ENCODE data around the gene DNAJC22. TPM values are rescaled to one million over a fixed set of nuclear protein-coding genes. Genes with fewer than 3 reads are reported as not detected.
A peak's percentile ranks its signal among the peaks of the same experiment; 100 is the strongest.

DNAJC22 gene
- polyA plus RNA-seq, 1 of the 3 experiments (the other 2 are of a cell fraction): 4.5 TPM

DNA sequence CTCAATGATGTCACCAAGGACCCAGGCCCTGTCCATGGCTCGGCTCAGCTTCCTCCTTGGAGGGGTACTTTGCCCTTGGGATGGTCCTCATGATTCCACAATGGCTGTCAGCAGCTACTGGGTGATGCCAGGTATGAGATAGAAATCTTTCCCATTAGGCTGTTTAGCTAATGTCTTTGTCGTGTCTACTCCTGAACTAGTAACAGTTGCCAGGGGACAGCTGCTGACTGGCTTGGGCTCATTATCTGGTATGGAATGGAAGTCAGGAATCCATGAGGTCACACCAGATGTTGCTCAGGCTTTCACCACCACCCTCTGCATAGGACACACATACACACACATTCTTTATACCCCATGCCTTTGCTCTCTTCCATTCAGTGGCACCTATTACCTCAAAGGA lies 42.5 kb upstream of the DNAJC22 start:
- WGBS (ENCODE audit: low lambda C conversion rate): 60% methylated on average over 2 of the region's 2 CpGs

DNA sequence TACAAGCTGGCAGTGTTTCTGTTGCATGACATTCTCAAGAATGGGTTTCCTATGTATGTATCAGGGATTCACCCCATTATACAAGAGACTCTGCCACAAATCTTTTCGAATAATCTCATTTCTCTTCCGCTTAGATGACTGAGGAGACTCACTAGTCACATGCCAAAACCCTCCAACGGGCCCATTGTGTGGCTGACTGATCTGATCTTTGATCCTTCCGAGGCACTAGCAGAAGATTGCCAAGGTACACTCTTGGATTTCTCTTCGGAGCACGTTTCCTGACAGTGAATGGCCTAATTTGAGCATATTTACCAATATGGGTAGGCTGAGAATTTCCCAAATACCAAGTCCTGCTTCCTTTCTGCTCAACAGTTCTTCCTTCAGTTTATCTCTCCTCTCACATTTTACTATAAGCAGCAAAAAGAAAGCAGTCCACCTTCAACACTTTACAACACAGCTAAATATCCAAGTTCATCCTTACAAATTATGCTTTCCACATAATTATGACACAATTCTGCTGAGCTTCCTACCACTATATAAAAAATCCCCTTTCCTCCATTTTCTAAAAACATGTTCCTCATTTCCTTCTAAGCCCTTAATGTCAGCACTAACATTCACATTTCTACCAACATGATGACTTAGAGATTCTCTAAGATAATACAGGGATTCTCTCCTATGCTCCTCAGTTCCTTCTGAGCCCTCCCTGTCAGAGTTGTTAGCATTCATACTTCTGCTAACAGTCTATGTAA lies 40.8 kb upstream of the DNAJC22 start:
- DNase-seq: no peak
- 73% methylated on average over 6 of the region's 6 CpGs for WGBS (ENCODE audit: low lambda C conversion rate)
- no peaks in the 10 kb centered on the region for H3K9me2 ChIP-seq
- H3K27ac ChIP-seq (ENCODE audit: low read depth in 2 of 2, low read length in 1 of 2): no peak overlapping the region
- no peaks in the 10 kb centered on the region for H3K79me2 ChIP-seq (ENCODE audit: insufficient read depth)
- H3K9ac ChIP-seq: no peak overlapping the region
- H3K9me3 ChIP-seq: no peaks in the 10 kb centered on the region
- H2AFZ ChIP-seq (ENCODE audit: low read depth): no peak overlapping the region
- no peak overlapping the region for H3K4me2 ChIP-seq
- no peaks in the 10 kb centered on the region for H3K36me3 ChIP-seq (replicated peaks in 1 of 2; ENCODE audit: control insufficient read depth in 1 of 2, insufficient read depth in 2 of 2, low read length in 1 of 2)
- TF ChIP-seq RAD21 (IDR thresholded peaks at IDR 0.05; ENCODE audit: low read length) (no peak), MXI1 (IDR thresholded peaks at IDR 0.05; ENCODE audit: low read depth, low read length) (no peak)
- ChIA-PET POLR2A (interaction anchor here (0.6 to 0.7 kb wide), 2 partner anchors 18 to 317 kb away, joined by 3 to 6 read pairs; no protein-coding TSS in a partner anchor), CTCF (interaction anchor here (0.6 to 29.6 kb wide), 5 partner anchors 15 to 71 kb away, joined by 3 to 658 read pairs (median 4); partner anchors contain the start of gene C1QL4)
- H3F3A ChIP-seq (replicated peaks; ENCODE audit: insufficient read depth): no peaks in the 10 kb centered on the region
- H3K4me3 ChIP-seq (ENCODE audit: low read depth in 2 of 2, low read length in 1 of 2): no peak overlapping the region
- no peaks in the 10 kb centered on the region for H3K27me3 ChIP-seq (ENCODE audit: insufficient read depth)
- H4K20me1 ChIP-seq (ENCODE audit: insufficient read depth): no peaks in the 10 kb centered on the region
- H3K4me1 ChIP-seq (ENCODE audit: control insufficient read depth in 1 of 2, insufficient read depth in 2 of 2, low read depth in 1 of 2, low read length in 1 of 2): peaks cover 0 to 6% of the 10 kb centered on the region in 2 experiments; a peak in 1 of 4 replicates

More for the DNA sequence above, 42.5 kb upstream of the DNAJC22 start:
- Histone ChIP-seq H3K9me2 (no peaks in the 10 kb centered on the region), H3K36me3 (replicated peaks in 1 of 2; ENCODE audit: control insufficient read depth in 1 of 2, insufficient read depth in 2 of 2, low read length in 1 of 2) (no peaks in the 10 kb centered on the region), H3K79me2 (ENCODE audit: insufficient read depth) (no peaks in the 10 kb centered on the region), H3F3A (replicated peaks; ENCODE audit: insufficient read depth) (no peaks in the 10 kb centered on the region), H3K27me3 (ENCODE audit: insufficient read depth) (no peaks in the 10 kb centered on the region), H3K4me2 (no peak overlapping the region), H3K4me1 (ENCODE audit: control insufficient read depth in 1 of 2, insufficient read depth in 2 of 2, low read depth in 1 of 2, low read length in 1 of 2) (peaks cover 0 to 6% of the 10 kb centered on the region in 2 experiments; a peak in 1 of 4 replicates), H3K9me3 (no peaks in the 10 kb centered on the region), H4K20me1 (ENCODE audit: insufficient read depth) (no peaks in the 10 kb centered on the region), H2AFZ (ENCODE audit: low read depth) (no peak overlapping the region), H3K4me3 (ENCODE audit: low read depth in 2 of 2, low read length in 1 of 2) (no peak overlapping the region), H3K27ac (ENCODE audit: low read depth in 2 of 2, low read length in 1 of 2) (no peak overlapping the region), H3K9ac (no peak overlapping the region)
- TF ChIP-seq, protein P1, sequence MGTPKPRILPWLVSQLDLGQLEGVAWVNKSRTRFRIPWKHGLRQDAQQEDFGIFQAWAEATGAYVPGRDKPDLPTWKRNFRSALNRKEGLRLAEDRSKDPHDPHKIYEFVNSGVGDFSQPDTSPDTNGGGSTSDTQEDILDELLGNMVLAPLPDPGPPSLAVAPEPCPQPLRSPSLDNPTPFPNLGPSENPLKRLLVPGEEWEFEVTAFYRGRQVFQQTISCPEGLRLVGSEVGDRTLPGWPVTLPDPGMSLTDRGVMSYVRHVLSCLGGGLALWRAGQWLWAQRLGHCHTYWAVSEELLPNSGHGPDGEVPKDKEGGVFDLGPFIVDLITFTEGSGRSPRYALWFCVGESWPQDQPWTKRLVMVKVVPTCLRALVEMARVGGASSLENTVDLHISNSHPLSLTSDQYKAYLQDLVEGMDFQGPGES (IDR thresholded peaks at IDR 0.05; ENCODE audit: low read depth, low read length): no peak
- TF ChIP-seq GATA2 (CRISPR knock-in tag; IDR thresholded peaks at IDR 0.05): 0 out of 2 replicates have a peak, but pooled peaks have one; percentile 10
- CTCF ChIA-PET: interaction anchor here (0.7 to 29.6 kb wide), 7 partner anchors 10 to 414 kb away, joined by 3 to 658 read pairs (median 9); partner anchors contain the start of genes C1QL4 and PRPH
- POLR2A ChIA-PET: interaction anchor here (1.1 to 1.2 kb wide), 2 partner anchors 10 to 19 kb away, joined by 5 to 7 read pairs; partner anchors contain the start of genes PRPH and TROAP
- DNase-seq: peak; percentile 59

DNA sequence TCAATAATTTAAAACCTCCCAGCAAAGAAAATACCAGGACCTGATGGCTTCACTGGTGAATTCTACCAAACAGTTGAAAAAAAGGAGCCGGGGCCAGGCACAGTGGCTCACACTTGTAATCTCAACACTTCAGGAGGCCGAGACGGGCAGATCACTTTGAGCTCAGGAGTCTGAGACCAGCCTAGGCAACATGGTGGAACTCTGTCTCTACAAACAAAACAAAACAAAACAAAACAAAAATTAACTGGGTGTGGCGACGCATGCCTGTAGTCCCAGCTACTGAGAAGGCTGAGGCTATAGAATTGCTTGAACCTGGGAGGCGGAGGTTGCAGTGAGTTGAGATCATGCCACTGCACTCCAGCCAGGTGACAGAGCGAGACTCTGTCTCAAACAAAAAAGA lies 37.3 kb upstream of the DNAJC22 start:
- 89% methylated on average over 7 of the region's 7 CpGs for WGBS (ENCODE audit: low lambda C conversion rate)
- no peaks in the 10 kb centered on the region for H3K79me2 ChIP-seq (ENCODE audit: insufficient read depth)
- POLR2A ChIA-PET: no interaction called here
- TF ChIP-seq TAF1 (IDR thresholded peaks at IDR 0.05; ENCODE audit: borderline replicate concordance, low read depth, low read length) (no peak), TCF12 (IDR thresholded peaks at IDR 0.05) (no peak), MXI1 (IDR thresholded peaks at IDR 0.05; ENCODE audit: low read depth, low read length) (no peak), YY1 (IDR thresholded peaks at IDR 0.05; ENCODE audit: low read depth) (no peak), EP300 (IDR thresholded peaks at IDR 0.05; ENCODE audit: borderline replicate concordance in 1 of 2, low read depth in 1 of 2, low read length in 1 of 2) (no peak), RCOR1 (IDR thresholded peaks at IDR 0.05; ENCODE audit: low read length) (no peak), NRF1 (IDR thresholded peaks at IDR 0.05; ENCODE audit: low read depth, low read length) (no peak), JUND (IDR thresholded peaks at IDR 0.05) (no peak), EZH2phosphoT487 (IDR thresholded peaks at IDR 0.05; ENCODE audit: borderline replicate concordance, low read depth) (no peak), POLR2AphosphoS5 (IDR thresholded peaks at IDR 0.05; ENCODE audit: low read depth, low read length) (no peak), RFX5 (IDR thresholded peaks at IDR 0.05; ENCODE audit: low read length) (no peak)
- TF ChIP-seq, protein P2, sequence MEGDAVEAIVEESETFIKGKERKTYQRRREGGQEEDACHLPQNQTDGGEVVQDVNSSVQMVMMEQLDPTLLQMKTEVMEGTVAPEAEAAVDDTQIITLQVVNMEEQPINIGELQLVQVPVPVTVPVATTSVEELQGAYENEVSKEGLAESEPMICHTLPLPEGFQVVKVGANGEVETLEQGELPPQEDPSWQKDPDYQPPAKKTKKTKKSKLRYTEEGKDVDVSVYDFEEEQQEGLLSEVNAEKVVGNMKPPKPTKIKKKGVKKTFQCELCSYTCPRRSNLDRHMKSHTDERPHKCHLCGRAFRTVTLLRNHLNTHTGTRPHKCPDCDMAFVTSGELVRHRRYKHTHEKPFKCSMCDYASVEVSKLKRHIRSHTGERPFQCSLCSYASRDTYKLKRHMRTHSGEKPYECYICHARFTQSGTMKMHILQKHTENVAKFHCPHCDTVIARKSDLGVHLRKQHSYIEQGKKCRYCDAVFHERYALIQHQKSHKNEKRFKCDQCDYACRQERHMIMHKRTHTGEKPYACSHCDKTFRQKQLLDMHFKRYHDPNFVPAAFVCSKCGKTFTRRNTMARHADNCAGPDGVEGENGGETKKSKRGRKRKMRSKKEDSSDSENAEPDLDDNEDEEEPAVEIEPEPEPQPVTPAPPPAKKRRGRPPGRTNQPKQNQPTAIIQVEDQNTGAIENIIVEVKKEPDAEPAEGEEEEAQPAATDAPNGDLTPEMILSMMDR (IDR thresholded peaks at IDR 0.05): no peak
- H3F3A ChIP-seq (replicated peaks; ENCODE audit: insufficient read depth): no peaks in the 10 kb centered on the region
- no peak for DNase-seq
- H3K4me1 ChIP-seq (ENCODE audit: control insufficient read depth in 1 of 2, insufficient read depth in 2 of 2, low read depth in 1 of 2, low read length in 1 of 2): no peaks in the 10 kb centered on the region
- H4K20me1 ChIP-seq (ENCODE audit: insufficient read depth): no peaks in the 10 kb centered on the region
- no peak overlapping the region for H3K4me2 ChIP-seq
- CTCF ChIA-PET: interaction anchor here (0.7 to 1.0 kb wide), 3 partner anchors 22 to 419 kb away, joined by 3 to 4 read pairs (median 4); no protein-coding TSS in a partner anchor
- H3K9me2 ChIP-seq: no peaks in the 10 kb centered on the region
- H3K4me3 ChIP-seq (ENCODE audit: low read depth in 2 of 2, low read length in 1 of 2): no peak overlapping the region
- no peaks in the 10 kb centered on the region for H3K9me3 ChIP-seq
- H3K36me3 ChIP-seq (replicated peaks in 1 of 2; ENCODE audit: control insufficient read depth in 1 of 2, insufficient read depth in 2 of 2, low read length in 1 of 2): no peaks in the 10 kb centered on the region
- no peaks in the 10 kb centered on the region for H3K27me3 ChIP-seq (ENCODE audit: insufficient read depth)
- H3K9ac ChIP-seq: no peak overlapping the region
- H3K27ac ChIP-seq (ENCODE audit: low read depth in 2 of 2, low read length in 1 of 2): no peak overlapping the region
- no peak overlapping the region for H2AFZ ChIP-seq (ENCODE audit: low read depth)

All from SK-N-SH (cell line).